GM11168 (cell line): ENCODE results near the gene ZCCHC10.
"Not testable (repeated sequence)": the region's sequence is repeated elsewhere in the genome, so short reads cannot be mapped to it uniquely, and the experiment has no call there.

ENCODE experiments used
- in situ Hi-C: fragments of 300-500 bp; cut with MboI; formaldehyde crosslinking; loops from one replicate; pipeline ENCODE4 v1.12.0; 2022; ENCODE audit warnings: low sequenced_read_pairs; ENCODE audit not compliant: unreplicated experiment

Gene ZCCHC10

DNA sequence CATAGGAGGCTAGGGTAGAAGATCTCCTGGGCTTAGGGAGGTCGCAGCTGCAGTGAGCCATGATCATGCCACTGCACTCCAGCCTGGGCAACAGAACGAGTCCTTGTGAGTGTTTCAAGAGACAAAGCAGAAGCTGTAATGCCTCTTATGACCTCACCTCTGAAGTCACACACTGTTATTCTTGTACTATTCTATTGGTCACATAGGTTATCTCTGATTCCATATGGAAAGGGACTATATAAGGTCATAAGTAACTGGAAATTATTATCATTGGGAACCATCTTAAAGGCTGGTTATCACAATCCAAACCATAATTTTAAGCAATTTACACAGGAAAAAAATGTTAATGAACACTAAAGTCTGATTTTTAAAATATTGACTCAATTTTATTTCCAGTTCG, 45.1 kb downstream of the ZCCHC10 start:
- in situ Hi-C loops = no loop called here

DNA sequence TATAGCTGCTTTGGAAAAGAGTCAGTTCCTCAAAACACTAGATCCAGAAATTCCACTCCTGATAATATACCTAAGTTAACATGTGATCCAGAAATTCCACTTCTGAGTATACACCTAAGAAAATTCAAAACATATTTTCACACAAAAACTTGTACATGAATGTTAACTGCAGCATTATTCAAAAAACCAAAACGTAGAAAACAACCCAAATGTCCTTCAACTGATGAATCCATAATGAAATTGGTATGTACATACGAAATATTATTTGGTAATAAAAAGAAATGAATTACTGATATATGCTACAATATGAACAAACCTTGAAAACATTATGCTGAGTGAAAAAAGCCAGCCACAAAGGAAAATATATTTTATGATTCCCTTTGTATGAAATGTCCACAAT, 46.4 kb downstream of the ZCCHC10 start:
- in situ Hi-C loops = no loop called here

DNA sequence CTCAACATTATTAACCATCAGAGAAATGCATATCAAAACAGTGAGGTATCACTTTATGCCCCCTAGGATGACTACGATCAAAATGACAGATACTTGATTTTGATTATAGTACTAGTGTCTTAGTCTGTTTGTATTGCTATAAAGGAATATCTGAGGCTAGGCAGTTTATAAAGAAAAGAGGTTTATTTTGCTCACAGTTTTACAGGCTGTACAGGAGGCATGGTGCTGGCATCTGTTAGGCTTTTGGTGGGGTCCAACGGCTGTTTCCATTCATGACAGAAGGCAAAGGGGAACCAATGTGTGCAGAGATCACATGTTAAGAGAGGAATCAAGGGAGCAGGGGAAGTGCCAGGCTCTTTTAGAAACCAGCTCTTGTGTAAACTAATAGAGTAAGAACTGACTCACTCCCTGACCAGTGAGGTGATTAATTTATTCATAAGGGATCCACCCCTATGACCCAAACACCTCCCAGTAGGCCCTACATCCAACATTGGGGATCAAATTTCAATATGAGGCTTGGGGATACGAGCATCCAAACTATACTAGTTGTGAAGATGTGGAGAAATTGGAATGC, 46.9 kb downstream of the ZCCHC10 start:
- in situ Hi-C loops = no loop called here

DNA sequence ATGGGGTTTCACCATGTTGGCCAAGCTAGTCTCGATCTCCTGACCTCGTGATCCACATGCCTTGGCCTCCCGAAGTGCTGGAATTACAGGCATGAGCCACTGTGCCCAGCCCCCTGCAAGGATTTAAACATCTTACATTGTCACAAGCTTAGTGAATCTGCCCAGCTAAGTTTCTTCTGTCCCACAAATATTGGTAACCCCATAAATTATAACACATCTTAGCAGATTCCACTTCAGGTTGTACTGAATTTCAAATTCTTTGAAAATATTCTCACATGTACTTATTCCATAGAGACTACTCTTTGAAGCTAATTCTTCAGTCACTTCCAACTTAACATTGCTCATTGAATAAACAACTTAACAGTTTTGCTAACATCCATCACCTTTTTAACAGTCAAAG, 49.5 kb downstream of the ZCCHC10 start:
- in situ Hi-C loops = no loop called here

DNA sequence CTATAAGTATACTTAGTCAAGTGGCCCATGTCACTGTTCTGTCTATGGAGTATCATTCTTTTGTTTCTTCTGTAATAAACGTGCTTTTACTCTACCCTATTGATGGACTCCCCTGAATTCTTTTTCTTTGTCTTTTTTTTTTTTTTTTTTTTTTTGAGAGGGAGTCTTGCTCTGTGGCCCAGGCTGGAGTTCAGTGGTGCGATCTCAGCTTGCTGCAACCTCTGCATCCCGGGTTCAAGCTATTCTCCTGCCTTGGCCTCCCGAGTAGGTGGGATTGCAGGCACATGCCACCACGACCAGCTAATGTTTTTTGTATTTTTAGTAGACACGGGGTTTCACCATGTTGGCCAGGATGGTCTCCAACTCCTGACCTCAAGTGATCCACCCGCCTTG, 53.9 kb downstream of the ZCCHC10 start:
- in situ Hi-C loops = not testable (repeated sequence)

DNA sequence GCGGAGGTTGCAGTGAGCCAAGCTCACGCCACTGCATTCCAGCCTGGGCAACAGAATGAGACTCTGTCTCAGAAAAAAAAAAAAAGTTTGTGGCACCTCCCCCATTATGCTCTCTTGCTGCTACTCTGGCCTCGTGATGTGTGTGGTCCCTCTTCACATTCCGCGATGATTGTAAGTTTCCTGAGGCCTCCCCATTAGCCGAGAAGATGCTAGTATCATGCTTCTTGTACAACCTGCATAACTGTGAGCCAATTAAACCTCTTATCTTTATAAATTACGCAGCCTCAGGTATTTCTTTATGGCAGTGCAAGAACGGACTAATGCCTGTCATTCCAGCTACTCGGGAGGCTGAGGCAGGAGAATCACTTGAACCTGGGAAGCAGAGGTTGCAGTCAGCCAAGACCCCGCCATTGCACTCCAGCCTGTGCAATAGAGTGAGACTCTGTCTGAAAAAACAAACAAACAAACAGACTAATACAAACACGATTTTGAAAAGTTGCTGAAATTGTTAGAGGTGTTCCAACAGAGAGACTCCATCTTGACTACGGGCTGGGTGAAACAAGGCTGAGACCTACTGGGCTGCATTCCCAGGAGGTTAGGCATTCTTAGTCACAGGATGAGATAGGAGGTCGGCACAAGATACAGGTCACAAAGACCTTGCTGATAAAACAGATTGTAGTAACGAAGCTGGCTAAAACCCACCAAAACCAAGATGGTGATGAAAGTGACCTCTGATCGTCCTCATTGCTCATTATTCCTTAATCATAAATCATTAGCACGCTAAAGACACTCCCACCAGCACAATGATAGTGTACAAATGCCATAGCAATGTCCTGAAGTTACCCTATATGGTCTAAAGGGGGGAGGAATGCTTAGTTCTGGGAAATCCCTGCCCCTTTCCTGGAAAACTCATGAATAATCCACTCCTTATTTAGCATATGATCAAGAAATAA, 54.6 kb downstream of the ZCCHC10 start:
- in situ Hi-C loops = no loop called here

DNA sequence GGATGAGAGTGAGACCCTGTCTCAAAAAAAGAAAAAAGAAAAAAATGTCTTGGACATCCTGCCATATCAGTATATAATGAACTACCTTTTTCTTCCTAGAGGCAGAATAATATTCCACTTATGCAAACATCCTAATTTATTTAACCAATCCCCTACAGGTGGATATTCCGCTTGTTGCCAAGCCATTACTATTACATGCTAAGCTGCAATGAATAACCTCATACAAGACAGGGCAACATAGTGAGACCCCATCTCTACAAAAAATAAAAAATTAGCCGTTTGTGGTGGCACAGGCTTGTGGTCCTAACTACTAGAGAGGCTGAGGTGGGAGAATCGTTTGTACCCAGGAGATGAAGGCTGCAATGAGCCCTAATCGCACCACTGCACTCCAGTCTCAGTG, 61.2 kb downstream of the ZCCHC10 start:
- in situ Hi-C loops = no loop called here

DNA sequence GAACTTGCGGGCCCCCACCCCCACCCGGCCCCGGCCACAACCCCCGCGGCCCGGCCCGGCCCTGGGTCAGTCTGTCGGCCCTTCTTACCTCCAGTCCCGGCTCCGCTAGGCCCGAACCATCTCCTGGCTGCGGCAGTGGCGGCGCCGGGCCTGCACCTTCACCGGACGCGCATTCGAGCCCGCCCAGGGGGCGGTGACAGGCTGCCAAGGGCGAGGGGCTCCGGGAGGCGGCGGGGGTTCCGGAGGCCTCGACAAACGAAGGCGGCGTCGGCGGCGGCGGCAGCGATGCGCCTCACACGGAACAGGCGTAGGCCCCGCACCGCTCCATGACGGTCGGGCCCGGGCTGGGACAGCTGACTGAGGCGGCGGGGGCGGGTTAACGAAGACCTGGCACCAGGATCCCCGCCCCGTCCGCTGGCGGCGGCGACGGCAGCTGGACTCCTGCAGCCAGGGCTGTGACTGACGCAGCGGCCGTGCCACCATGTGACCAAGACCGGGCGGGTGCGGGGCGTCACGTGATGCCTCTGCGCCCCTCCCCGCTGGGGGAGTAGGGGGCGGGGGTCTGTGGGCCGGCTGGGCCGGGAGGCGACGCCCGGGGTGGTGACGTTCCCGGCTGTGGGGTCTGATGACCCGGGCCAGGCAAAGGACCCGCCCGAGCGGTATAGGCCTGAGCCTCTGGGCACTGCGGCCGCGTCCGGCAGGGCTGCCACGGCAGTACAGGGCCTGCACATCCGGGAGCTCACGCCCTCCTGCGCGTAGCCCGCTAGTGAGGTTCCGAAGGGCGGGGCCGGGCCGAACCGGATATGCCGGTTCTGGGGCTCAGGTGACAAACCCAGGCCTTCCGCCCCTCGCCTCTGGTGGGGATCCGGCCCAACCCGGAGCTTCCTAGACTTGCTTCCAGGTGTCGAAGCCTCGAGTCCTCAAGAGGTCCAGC, 62.9 kb downstream of the ZCCHC10 start, which contains the start of gene AFF4:
Gene AFF4 (minus strand): TSS at position 464 of the 934 bp plus-strand sequence. CDS start 26,445 bp downstream, outside the sequence.
- in situ Hi-C loops = no loop called here

DNA sequence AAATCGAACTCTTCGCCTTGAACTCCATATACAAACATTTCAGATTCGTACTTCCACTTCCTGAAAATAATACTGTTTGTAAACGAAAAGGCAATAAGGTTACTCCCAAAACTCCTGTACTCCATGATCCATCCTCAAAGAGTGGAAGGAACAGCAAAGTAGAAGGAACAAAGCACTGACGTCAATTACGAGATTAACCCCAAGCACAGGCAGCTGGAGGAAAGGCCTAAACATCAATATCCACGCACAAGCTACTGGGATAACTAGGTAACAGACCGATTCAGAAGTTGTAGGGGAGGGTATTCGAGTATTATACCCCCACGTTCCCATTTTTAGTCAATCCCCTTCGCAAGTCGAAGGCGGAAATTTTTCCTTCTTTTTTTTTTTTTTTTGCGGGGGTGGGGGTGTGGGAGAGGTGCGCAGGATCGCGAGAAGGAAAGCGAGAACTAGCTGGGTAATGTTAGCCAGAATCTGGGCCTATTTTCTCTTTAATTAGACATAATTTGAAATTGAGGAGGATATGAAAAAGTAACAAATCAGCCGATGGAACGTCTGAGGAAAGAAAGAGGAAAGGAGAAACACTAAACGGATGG, 63.8 kb downstream of the ZCCHC10 start:
- in situ Hi-C loops = no loop called here

DNA sequence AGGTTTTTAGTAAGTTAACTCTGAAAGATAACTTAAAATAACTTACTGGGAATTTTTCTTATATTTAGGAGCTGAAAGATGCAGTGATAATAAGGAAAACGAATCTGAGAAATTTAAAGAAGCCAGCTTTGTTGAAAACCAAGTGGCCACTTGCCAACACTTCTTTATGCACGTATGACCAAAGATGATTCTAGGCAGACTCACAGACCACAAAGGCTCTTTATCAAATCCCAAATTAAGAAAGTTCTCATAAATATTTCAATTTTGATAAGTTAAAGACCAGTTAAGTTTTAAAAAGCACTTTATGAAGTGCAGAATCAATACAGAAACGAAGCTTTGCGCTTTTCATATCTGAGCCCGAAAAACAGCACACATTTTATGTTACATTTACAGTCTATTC, 64.5 kb downstream of the ZCCHC10 start:
- in situ Hi-C loops = no loop called here

DNA sequence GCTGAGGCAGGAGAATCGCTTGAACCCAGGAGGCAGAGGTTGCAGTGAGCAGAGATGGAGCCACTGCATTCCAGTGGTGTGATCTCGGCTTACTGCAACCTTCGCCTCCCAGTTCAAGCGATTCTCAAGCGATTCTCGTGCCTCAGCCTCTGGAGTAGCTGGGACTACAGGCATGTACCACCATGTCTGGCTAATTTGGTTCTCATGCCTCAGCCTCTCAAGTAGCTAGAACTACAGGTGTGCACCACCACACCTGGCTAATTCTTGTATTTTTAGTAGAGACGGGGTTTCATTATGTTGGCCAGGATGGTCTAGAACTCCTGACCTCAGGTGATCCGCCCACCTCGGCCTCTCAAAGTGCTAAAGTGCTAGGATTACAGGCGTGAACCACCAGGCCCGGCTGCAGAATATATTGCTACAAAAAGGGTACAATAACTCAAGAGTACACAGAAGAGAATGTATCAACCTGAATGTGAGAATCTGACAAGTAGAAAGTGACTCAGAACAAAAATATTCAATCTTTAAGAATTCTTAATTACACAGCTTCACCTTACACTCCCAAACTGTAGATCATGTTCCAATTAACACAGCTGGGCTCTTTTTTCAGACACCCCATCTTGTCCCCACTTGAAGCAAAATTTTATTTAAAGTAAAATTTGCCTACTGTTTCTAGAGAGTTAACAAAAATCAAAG, 65.1 kb downstream of the ZCCHC10 start:
- in situ Hi-C loops = not testable (repeated sequence)

DNA sequence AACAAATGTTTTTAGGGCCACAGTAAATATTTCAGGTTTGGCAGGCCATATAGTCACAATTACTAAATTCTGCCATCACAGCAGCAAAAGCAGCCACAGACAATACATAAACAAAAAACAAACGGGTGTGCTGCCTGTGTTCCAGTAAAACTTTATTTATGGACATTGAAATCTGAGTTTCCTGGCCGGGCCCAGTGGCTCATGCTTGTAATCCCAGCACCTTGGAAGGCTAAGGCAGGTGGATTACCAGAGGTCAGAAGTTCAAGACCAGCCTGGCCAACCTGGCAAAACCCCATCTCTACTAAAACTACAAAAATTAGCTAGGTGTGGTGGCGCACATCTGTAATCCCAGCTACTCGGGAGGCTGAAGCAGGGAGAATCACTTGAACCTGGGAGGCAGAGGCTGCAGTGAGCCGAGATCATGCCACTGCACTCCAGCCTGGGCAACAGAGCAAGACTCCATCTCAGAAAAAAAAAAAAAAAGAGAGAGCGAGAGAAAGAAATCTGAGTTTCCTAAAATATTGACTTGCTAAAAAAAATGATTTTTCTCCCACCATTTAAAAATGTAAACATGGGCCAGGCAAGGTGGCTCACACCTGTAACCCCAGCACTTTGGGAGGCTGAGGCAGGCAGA, 70.1 kb downstream of the ZCCHC10 start:
- in situ Hi-C loops = not testable (repeated sequence)

DNA sequence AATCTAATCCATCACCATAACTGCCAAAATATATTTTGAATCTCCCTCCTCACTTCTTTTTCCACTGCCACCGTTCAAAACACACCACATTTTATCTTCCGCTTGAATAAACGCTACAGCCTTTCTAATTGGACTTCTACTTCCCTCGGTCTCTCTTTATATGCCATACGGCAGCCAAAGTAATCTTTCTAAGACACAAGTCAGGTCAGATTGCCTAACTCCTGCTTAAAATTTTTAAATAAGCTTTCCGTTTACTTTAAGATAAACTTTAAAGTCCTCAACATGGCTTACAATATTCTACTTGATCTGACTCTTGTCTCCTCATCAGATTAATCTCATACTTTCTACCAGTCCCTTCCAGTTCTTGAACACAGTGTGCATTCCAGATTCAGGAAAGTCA, 72.6 kb downstream of the ZCCHC10 start:
- in situ Hi-C loops = no loop called here

DNA sequence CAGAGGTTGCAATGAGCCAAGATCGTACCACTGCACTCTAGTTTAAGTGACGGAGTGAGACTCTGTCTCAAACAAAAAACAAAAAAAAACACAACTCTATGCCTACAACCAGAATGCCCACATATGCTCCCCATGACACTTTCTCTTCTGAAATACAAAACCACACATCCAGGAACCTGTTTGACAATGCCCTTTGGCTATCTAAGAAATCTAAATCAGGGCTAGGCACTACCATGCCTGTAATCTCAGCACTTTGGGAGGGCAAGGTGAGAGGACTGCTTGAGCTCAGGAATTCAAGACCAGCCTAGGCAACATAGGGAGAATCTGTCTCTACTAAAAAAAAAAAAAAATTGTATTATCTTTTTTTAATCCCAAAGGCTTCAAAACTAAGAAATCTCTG, 73.5 kb downstream of the ZCCHC10 start:
- in situ Hi-C loops = no loop called here

DNA sequence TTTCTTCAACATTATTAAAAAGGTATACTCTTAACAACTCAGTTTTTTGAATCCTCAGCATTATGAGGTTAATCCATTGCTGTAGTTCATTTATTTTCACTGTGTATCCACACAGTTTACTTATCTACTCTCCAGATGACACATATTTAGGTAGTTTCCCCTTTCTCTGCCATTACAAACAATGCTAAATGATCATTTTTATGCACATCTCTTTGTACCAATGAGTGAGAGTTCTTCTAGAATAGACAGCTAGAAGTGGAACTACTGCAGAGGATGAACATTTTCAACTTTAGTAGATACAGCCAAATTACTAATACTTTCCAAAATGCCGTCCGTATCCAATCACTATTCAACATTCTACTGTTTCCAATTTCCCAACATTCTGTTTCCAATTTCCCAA, 74.5 kb downstream of the ZCCHC10 start:
- in situ Hi-C loops = no loop called here

DNA sequence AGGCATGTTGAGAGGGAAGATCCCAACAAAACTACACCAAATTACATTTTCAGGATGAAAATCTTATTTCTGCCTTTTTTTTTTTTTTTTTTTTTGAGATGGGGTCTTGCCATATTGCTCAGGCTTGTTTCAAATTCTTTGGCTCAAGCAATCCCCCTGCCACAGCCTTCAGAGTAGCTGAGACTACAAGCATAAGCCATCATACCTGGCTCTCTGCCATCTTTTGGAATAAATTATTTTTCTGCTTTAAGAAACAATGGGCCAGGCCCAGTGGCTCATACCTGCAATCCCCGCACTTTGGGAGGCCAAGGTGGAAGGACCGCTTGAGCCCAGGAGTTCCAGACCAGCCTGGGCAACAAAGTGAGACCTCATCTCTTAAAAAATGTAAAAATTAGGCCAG, 77.2 kb downstream of the ZCCHC10 start:
- in situ Hi-C loops = no loop called here

DNA sequence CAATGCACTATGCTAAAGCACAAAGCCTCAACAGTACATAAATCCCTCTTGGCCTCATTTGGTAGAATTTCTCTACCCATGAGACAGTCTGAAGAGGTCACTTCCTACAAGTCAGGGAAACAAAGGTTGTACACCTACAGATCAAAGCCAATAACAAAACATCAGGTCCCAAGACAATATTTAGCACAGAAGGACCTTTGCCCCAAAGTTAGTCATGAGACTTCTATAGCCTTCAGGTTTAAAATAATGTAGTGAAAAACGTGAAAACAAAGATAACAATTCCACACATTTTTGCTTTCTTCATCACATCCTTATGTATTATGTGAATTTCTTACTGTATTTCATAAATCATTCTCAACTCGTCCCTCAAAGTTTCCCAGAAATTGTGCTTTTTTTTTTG, 78.7 kb downstream of the ZCCHC10 start:
- in situ Hi-C loops = no loop called here
